ENCODE results near the gene NRF1.
"Not testable (repeated sequence)": the region's sequence is repeated elsewhere in the genome, so short reads cannot be mapped to it uniquely, and the experiment has no call there.

Gene NRF1

GRCh38 chr7:129784783-129785684 lies 173.5 kb downstream of the NRF1 start:
- no peak for DNase-seq

- no peak for DNase-seq
These were observed 174.4 kb downstream of the NRF1 start for GRCh38 chr7:129785685-129786514.

- DNase-seq = no peak
These were observed 175.5 kb downstream of the NRF1 start for GRCh38 chr7:129786825-129787563.

- no peak for DNase-seq
These were observed 177.5 kb downstream of the NRF1 start for GRCh38 chr7:129789000-129789399.

GRCh38 chr7:129789652-129790051 lies 178.1 kb downstream of the NRF1 start:
- no peak for DNase-seq

- no peak for DNase-seq
These were observed 178.6 kb downstream of the NRF1 start for GRCh38 chr7:129790136-129790535.

- DNase-seq = no peak
These were observed 181.2 kb downstream of the NRF1 start for GRCh38 chr7:129792721-129793120.

- DNase-seq = no peak
These were observed 182.2 kb downstream of the NRF1 start for GRCh38 chr7:129793506-129794310.

- DNase-seq = not testable (repeated sequence)
These were observed 182.9 kb downstream of the NRF1 start for GRCh38 chr7:129794461-129794860.

- no peak for DNase-seq
These were observed 184.8 kb downstream of the NRF1 start for GRCh38 chr7:129796186-129796775.

- DNase-seq = no peak
These were observed 185.8 kb downstream of the NRF1 start for GRCh38 chr7:129797214-129797789.

- no peak for DNase-seq
These were observed 187.3 kb downstream of the NRF1 start for GRCh38 chr7:129798616-129799349.

- no peak for DNase-seq
These were observed 187.9 kb downstream of the NRF1 start for GRCh38 chr7:129799350-129799955.

GRCh38 chr7:129800901-129801300 lies 189.4 kb downstream of the NRF1 start:
- DNase-seq = no peak

GRCh38 chr7:129801882-129802281 lies 190.4 kb downstream of the NRF1 start:
- DNase-seq = no peak

- DNase-seq = no peak
These were observed 192.1 kb downstream of the NRF1 start for GRCh38 chr7:129803546-129804081.

- DNase-seq = no peak
These were observed 192.8 kb downstream of the NRF1 start for GRCh38 chr7:129804111-129804889.

GRCh38 chr7:129804890-129805719 lies 193.6 kb downstream of the NRF1 start:
- DNase-seq = no peak
